ENCODE measurements around the gene PTPRE. TPM values are rescaled to one million over a fixed set of nuclear protein-coding genes. Genes with fewer than 3 reads are reported as not detected.
A peak's percentile ranks its signal among the peaks of the same experiment; 100 is the strongest.

The PTPRE gene
- total RNA-seq, 1 experiment from 2014 or later = 0.69 TPM

DNA sequence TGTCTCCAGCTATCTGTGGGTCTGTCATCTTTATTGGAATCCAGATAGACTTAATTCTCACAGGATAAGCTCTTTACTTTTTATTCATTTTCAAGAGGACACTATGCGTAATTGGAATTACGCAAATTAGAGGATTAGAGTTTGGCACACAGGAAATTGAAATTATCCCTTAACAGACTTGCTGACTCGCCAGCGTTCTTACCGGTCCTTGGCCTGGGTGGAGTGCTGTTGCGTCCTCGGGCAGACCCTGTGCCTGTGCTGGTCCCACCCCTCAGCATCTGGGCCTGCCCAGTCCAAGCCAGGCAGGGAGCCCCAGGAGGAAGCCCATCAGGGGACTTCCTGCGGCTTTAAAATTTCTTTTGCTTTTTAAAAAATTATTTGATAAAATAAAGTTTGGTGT, 117.5 kb downstream of the PTPRE start:
- no peaks in the 10 kb centered on the region for H3K27me3 ChIP-seq (ENCODE audit: control insufficient read depth, insufficient read depth, low read length)
- H3K4me3 ChIP-seq (ENCODE audit: insufficient read depth, low read depth, low read length) = no peak overlapping the region
- DNase-seq = no peak
- no peaks in the 10 kb centered on the region for H3K36me3 ChIP-seq (replicated peaks; ENCODE audit: control insufficient read depth, insufficient read depth, low read length)

GRCh38 chr10:128025437-128025836, 118.5 kb downstream of the PTPRE start:
- Histone ChIP-seq H3K27me3 (ENCODE audit: control insufficient read depth, insufficient read depth, low read length) (no peaks in the 10 kb centered on the region), H3K36me3 (replicated peaks; ENCODE audit: control insufficient read depth, insufficient read depth, low read length) (no peaks in the 10 kb centered on the region), H3K4me3 (ENCODE audit: insufficient read depth, low read depth, low read length) (no peak overlapping the region)
- DNase-seq = no peak

- no peak overlapping the region for H3K4me3 ChIP-seq (ENCODE audit: insufficient read depth, low read depth, low read length)
- DNase-seq = no peak
These were observed 119.0 kb downstream of the PTPRE start for GRCh38 chr10:128025951-128026350.

GRCh38 chr10:128026615-128027300, 119.9 kb downstream of the PTPRE start:
- Histone ChIP-seq H3K27me3 (ENCODE audit: control insufficient read depth, insufficient read depth, low read length) (no peaks in the 10 kb centered on the region), H3K36me3 (replicated peaks; ENCODE audit: control insufficient read depth, insufficient read depth, low read length) (no peaks in the 10 kb centered on the region)

More at GRCh38 chr10:128025951-128026350, 119.0 kb downstream of the PTPRE start:
- H3K36me3 ChIP-seq (replicated peaks; ENCODE audit: control insufficient read depth, insufficient read depth, low read length) = no peaks in the 10 kb centered on the region
- H3K27me3 ChIP-seq (ENCODE audit: control insufficient read depth, insufficient read depth, low read length) = no peaks in the 10 kb centered on the region

DNA sequence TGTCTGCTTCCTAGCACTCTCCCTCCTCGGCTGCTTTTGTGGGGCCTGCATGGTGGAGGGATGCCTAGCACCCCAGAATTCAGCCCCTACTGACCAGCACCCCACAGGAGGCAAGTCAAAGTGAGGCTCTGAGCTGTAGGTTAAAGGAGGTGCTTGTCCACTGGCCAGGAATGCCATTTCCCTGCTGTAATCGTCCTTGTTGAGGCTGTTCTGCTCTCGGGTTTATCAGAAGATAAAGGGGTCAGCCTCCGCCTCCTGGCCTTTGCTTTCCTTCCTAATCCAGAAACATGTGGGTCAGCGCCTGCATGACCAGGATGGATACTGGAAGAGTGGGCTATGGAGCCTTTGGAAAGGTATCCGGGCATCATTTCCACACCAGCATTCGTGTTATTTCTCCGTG, 120.4 kb downstream of the PTPRE start:
- DNase-seq = no peak
- Histone ChIP-seq H3K4me3 (ENCODE audit: insufficient read depth, low read depth, low read length) (no peak overlapping the region), H3K27me3 (ENCODE audit: control insufficient read depth, insufficient read depth, low read length) (no peaks in the 10 kb centered on the region), H3K36me3 (replicated peaks; ENCODE audit: control insufficient read depth, insufficient read depth, low read length) (no peaks in the 10 kb centered on the region)

More at GRCh38 chr10:128026615-128027300, 119.9 kb downstream of the PTPRE start:
- H3K4me3 ChIP-seq (ENCODE audit: insufficient read depth, low read depth, low read length) = no peak overlapping the region
- no peak for DNase-seq

GRCh38 chr10:128027822-128028507, 121.1 kb downstream of the PTPRE start:
- no peak overlapping the region for H3K4me3 ChIP-seq (ENCODE audit: insufficient read depth, low read depth, low read length)
- DNase-seq = no peak
- no peaks in the 10 kb centered on the region for H3K36me3 ChIP-seq (replicated peaks; ENCODE audit: control insufficient read depth, insufficient read depth, low read length)
- H3K27me3 ChIP-seq (ENCODE audit: control insufficient read depth, insufficient read depth, low read length) = no peaks in the 10 kb centered on the region

DNA sequence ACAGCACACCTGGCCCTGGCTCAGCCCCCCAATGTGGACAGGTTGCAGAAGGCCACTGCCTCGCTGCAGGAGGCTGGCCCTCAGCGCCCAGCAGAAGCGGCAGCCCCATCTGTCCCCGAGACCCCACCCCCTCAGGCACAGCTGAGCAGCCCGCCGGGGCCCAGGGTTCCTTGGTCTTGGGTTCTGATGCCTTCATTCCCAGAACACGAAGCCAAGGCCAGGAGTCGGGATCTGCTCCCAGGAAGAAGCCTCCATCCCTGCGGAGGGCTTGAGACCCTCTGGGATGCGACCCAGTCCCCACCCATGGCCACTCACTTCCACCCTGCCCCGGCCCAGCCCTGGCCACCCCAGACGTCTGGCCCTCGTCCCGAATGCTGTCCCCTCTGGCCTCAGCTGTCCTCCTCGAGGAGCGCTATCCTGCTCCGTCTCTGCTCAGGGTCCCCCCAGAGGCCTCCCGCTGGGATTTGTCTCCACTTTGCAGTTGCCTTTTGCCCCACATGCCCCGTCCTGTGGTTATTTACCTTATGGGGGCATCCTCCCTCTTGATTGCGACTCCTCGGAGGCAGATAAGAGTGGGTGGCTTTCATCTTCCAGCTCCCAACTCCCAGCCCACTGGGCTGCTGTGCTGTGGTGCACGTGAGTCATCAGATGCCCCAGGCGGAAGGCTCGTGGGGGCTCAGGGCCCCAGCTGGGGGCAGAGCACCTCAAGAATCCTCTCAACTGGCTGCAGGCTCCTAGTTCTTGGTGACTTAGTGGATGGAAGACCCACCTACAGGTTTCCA, 121.8 kb downstream of the PTPRE start:
- Histone ChIP-seq H3K27me3 (ENCODE audit: control insufficient read depth, insufficient read depth, low read length) (no peaks in the 10 kb centered on the region), H3K4me3 (ENCODE audit: insufficient read depth, low read depth, low read length) (no peak overlapping the region), H3K36me3 (replicated peaks; ENCODE audit: control insufficient read depth, insufficient read depth, low read length) (no peaks in the 10 kb centered on the region)
- DNase-seq = no peak

GRCh38 chr10:128029290-128029651, 122.4 kb downstream of the PTPRE start:
- no peaks in the 10 kb centered on the region for H3K27me3 ChIP-seq (ENCODE audit: control insufficient read depth, insufficient read depth, low read length)
- H3K36me3 ChIP-seq (replicated peaks; ENCODE audit: control insufficient read depth, insufficient read depth, low read length) = no peaks in the 10 kb centered on the region
- H3K4me3 ChIP-seq (ENCODE audit: insufficient read depth, low read depth, low read length) = no peak overlapping the region
- DNase-seq = no peak

- no peak overlapping the region for H3K4me3 ChIP-seq (ENCODE audit: insufficient read depth, low read depth, low read length)
- H3K27me3 ChIP-seq (ENCODE audit: control insufficient read depth, insufficient read depth, low read length) = no peaks in the 10 kb centered on the region
- H3K36me3 ChIP-seq (replicated peaks; ENCODE audit: control insufficient read depth, insufficient read depth, low read length) = no peaks in the 10 kb centered on the region
- no peak for DNase-seq
These were observed 122.9 kb downstream of the PTPRE start for GRCh38 chr10:128029731-128030369.

GRCh38 chr10:128030498-128031072, 123.7 kb downstream of the PTPRE start:
- no peaks in the 10 kb centered on the region for H3K27me3 ChIP-seq (ENCODE audit: control insufficient read depth, insufficient read depth, low read length)
- no peak overlapping the region for H3K4me3 ChIP-seq (ENCODE audit: insufficient read depth, low read depth, low read length)
- DNase-seq = no peak
- no peaks in the 10 kb centered on the region for H3K36me3 ChIP-seq (replicated peaks; ENCODE audit: control insufficient read depth, insufficient read depth, low read length)

GRCh38 chr10:128031216-128031615, 124.3 kb downstream of the PTPRE start:
- Histone ChIP-seq H3K4me3 (ENCODE audit: insufficient read depth, low read depth, low read length) (no peak overlapping the region), H3K27me3 (ENCODE audit: control insufficient read depth, insufficient read depth, low read length) (no peaks in the 10 kb centered on the region), H3K36me3 (replicated peaks; ENCODE audit: control insufficient read depth, insufficient read depth, low read length) (no peaks in the 10 kb centered on the region)
- no peak for DNase-seq

DNA sequence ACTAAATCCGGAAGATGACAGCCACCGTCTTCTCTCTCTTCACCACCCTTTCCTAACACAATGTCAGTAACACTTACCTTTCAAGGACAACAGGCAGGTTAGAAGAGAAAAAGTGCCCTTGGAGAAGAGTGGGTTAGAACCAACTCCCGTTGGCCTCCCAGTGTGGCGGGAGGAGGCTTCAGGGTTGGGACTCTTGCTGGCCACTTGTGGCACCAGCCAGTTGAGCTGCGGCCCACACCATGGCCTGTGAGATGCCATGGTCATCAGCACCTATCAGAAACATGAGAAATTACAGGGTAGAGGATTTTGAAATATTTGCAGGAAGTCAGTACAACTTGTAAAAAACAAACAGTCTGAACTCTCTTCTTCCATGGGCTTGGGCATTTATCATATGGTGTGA, 125.6 kb downstream of the PTPRE start:
- Histone ChIP-seq H3K27me3 (ENCODE audit: control insufficient read depth, insufficient read depth, low read length) (no peaks in the 10 kb centered on the region), H3K4me3 (ENCODE audit: insufficient read depth, low read depth, low read length) (no peak overlapping the region)

DNA sequence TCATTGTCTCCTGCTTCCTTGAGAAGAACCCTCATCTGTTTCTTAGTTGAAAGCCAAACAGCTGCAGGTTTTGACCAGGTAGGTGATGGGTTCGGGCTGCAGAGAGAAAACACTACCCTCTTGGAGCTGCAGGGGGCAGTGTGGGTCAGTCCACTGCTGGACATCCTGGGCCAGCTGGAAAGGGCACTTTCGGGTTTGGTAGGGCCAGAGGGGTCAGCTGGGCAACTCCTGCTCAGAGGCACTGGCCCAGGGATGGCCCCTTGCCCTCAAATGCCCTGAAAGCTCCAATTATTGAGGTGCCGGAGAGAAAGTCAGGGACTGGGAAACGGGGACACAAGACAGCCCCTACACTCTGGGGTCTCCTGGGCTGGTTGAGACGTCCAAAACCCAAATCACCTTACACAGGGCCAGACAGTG, 128.7 kb downstream of the PTPRE start:
- Histone ChIP-seq H3K4me3 (ENCODE audit: insufficient read depth, low read depth, low read length) (no peak overlapping the region), H3K36me3 (replicated peaks; ENCODE audit: control insufficient read depth, insufficient read depth, low read length) (no peaks in the 10 kb centered on the region), H3K27me3 (ENCODE audit: control insufficient read depth, insufficient read depth, low read length) (no peaks in the 10 kb centered on the region)
- DNase-seq = peak; percentile 90

More for the DNA sequence above, 125.6 kb downstream of the PTPRE start:
- no peak for DNase-seq
- no peaks in the 10 kb centered on the region for H3K36me3 ChIP-seq (replicated peaks; ENCODE audit: control insufficient read depth, insufficient read depth, low read length)

GRCh38 chr10:128036011-128036615, 129.2 kb downstream of the PTPRE start:
- Histone ChIP-seq H3K36me3 (replicated peaks; ENCODE audit: control insufficient read depth, insufficient read depth, low read length) (no peaks in the 10 kb centered on the region), H3K4me3 (ENCODE audit: insufficient read depth, low read depth, low read length) (no peak overlapping the region), H3K27me3 (ENCODE audit: control insufficient read depth, insufficient read depth, low read length) (no peaks in the 10 kb centered on the region)
- DNase-seq = no peak

All from H7 (cell line).